PC-9 (cell line): ENCODE results near the gene ZNF772. TPM values are rescaled to one million over a fixed set of nuclear protein-coding genes. Genes with fewer than 3 reads are reported as not detected.

ENCODE experiments used
- BruUV-seq: library from RNA; stranded (reverse); fragments of 400-500 nt; replicated peaks from 2 replicates; lab custom pipeline; 2021; lab: Mats Ljungman, UMichigan
- CTCF ChIA-PET: fragments of 300-600 bp; sonication (Branson Sonifier 250); formaldehyde crosslinking; loops from one replicate; lab custom pipeline; 2022; ENCODE audit warnings: antibody characterized with exemption; lab: Charles Lee
- POLR2A ChIA-PET: fragments of 300-600 bp; sonication (Branson Sonifier 250); formaldehyde crosslinking; loops from one replicate; lab custom pipeline; 2022; ENCODE audit warnings: antibody characterized with exemption; ENCODE audit not compliant: unreplicated experiment; lab: Charles Lee
- DNase-seq, 2 experiments: peaks; one replicate each; pipeline versions ENCODE4 v3.0.0 to v3.0.0-alpha.2; 2015 to 2022; ENCODE audit warnings: mixed read lengths in 1 of 2
- H2AFZ ChIP-seq: fragments of 200-600 bp; sonication (generic); 2 replicates; pipeline ENCODE4 v1.8.1; 2017; ENCODE audit warnings: antibody characterized with exemption
- H3F3A ChIP-seq: fragments of 200-600 bp; sonication (generic); 2 replicates; pipeline ENCODE4 v1.8.1; 2017; ENCODE audit warnings: antibody characterized with exemption, mild to moderate bottlenecking, low read depth; ENCODE audit not compliant: insufficient read depth
- H3K27ac ChIP-seq: fragments of 200-600 bp; sonication (generic); 2 replicates; pipeline ENCODE4 v1.6.1; 2016; ENCODE audit warnings: mixed run types
- H3K27me3 ChIP-seq: fragments of 200-600 bp; sonication (generic); 2 replicates; pipeline ENCODE4 v1.6.1; 2016; ENCODE audit warnings: low read depth, mixed run types; ENCODE audit not compliant: insufficient read depth
- H3K36me3 ChIP-seq: fragments of 200-600 bp; sonication (generic); 2 replicates; pipeline ENCODE4 v1.6.1; 2016; ENCODE audit warnings: low read depth, mixed run types
- H3K4me1 ChIP-seq: fragments of 200-600 bp; sonication (generic); replicated peaks from 2 replicates; pipeline ENCODE4 v1.6.1; 2016; ENCODE audit warnings: mixed run types; ENCODE audit not compliant: insufficient read depth
- H3K4me2 ChIP-seq: fragments of 200-600 bp; sonication (generic); 2 replicates; pipeline ENCODE4 v1.6.1; 2017; ENCODE audit warnings: mixed run types
- H3K4me3 ChIP-seq: fragments of 200-600 bp; sonication (generic); 2 replicates; pipeline ENCODE4 v1.6.1; 2016; ENCODE audit warnings: mixed run types
- H3K79me2 ChIP-seq: fragments of 200-600 bp; sonication (generic); 2 replicates; pipeline ENCODE4 v1.6.1; 2017; ENCODE audit warnings: low read depth, mixed run types
- H3K9me2 ChIP-seq: fragments of 200-600 bp; sonication (generic); 2 replicates; pipeline ENCODE4 v1.8.1; 2017; ENCODE audit warnings: mild to moderate bottlenecking; ENCODE audit not compliant: insufficient read depth
- H3K9me3 ChIP-seq: fragments of 200-600 bp; sonication (generic); 2 replicates; pipeline ENCODE4 v1.8.1; 2016; ENCODE audit warnings: low read depth; ENCODE audit not compliant: insufficient read depth
- H4K20me1 ChIP-seq: fragments of 200-600 bp; sonication (generic); 2 replicates; pipeline ENCODE4 v1.8.1; 2017; ENCODE audit not compliant: insufficient read depth
- EZH2 ChIP-seq: fragments of 200-600 bp; sonication (generic); IDR thresholded peaks from 2 replicates; pipeline ENCODE4 v1.8.0; 2017; ENCODE audit warnings: antibody characterized with exemption, low read depth
- intact Hi-C: fragments of 100-400 bp; cut with micrococcal nuclease; formaldehyde crosslinking; loops from one replicate; pipeline ENCODE4 v1.10.0; 2022; ENCODE audit not compliant: unreplicated experiment
- total RNA-seq: library from RNA; stranded (reverse); gene quantifications from 2 replicates; pipeline ENCODE4 v1.2.3, GENCODE V29; 2021
- TF ChIP-seq, protein P1 (sequence below): fragments of 200-600 bp; sonication (generic); conservative IDR thresholded peaks from 2 replicates; pipeline ENCODE4 v1.6.1; 2017; ENCODE audit warnings: mixed run types, antibody characterized with exemption, mild to moderate bottlenecking, moderate library complexity

ZNF772 gene
- total RNA-seq, 1 experiment from 2014 or later = 9.1 TPM

DNA sequence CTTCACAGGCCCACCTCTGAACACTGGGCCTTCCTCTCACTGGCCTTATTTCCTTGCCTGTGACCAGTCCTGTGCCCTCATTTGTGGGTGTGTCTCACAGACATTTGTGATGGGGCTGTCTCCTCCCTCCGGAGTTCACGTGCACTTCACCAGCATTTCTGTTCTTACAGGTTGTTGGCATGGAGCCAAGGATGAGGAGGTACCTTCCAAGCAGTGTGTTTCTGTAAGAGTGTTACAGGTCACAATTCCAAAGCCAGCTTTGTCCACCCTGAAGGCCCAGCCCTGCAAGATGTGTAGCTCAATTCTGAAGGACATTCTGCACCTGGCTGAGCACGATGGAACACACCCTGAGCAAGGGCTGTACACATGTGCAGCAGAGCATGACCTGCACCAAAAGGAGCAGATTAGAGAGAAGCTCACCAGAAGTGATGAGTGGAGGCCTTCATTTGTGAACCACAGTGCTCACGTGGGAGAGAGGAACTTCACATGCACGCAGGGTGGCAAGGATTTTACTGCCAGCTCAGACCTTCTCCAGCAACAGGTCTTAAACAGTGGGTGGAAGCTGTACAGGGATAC lies 34.2 kb downstream of the ZNF772 start:
- peaks cover 3% of the 10 kb centered on the region; the same call in 1 of the 2 replicates for H3F3A ChIP-seq
- ChIA-PET POLR2A (no interaction called here), CTCF (no interaction called here)
- peaks cover 34% of the 10 kb centered on the region for H3K79me2 ChIP-seq
- H3K27ac ChIP-seq = no peak overlapping the region
- peaks cover 29% of the 10 kb centered on the region for H3K9me3 ChIP-seq
- no peaks in the 10 kb centered on the region for H3K27me3 ChIP-seq
- H2AFZ ChIP-seq = no peak overlapping the region
- H3K4me2 ChIP-seq = no peak overlapping the region
- TF ChIP-seq EZH2 = no peak
- TF ChIP-seq, protein P1, sequence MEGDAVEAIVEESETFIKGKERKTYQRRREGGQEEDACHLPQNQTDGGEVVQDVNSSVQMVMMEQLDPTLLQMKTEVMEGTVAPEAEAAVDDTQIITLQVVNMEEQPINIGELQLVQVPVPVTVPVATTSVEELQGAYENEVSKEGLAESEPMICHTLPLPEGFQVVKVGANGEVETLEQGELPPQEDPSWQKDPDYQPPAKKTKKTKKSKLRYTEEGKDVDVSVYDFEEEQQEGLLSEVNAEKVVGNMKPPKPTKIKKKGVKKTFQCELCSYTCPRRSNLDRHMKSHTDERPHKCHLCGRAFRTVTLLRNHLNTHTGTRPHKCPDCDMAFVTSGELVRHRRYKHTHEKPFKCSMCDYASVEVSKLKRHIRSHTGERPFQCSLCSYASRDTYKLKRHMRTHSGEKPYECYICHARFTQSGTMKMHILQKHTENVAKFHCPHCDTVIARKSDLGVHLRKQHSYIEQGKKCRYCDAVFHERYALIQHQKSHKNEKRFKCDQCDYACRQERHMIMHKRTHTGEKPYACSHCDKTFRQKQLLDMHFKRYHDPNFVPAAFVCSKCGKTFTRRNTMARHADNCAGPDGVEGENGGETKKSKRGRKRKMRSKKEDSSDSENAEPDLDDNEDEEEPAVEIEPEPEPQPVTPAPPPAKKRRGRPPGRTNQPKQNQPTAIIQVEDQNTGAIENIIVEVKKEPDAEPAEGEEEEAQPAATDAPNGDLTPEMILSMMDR = no peak
- no peak for DNase-seq
- no peaks in the 10 kb centered on the region for H4K20me1 ChIP-seq
- peaks cover 41% of the 10 kb centered on the region for H3K36me3 ChIP-seq
- BruUV-seq = no TSS peak
- intact Hi-C loops = no loop called here
- H3K4me3 ChIP-seq = no peak overlapping the region
- no peaks in the 10 kb centered on the region for H3K4me1 ChIP-seq
- H3K9me2 ChIP-seq = no peaks in the 10 kb centered on the region

DNA sequence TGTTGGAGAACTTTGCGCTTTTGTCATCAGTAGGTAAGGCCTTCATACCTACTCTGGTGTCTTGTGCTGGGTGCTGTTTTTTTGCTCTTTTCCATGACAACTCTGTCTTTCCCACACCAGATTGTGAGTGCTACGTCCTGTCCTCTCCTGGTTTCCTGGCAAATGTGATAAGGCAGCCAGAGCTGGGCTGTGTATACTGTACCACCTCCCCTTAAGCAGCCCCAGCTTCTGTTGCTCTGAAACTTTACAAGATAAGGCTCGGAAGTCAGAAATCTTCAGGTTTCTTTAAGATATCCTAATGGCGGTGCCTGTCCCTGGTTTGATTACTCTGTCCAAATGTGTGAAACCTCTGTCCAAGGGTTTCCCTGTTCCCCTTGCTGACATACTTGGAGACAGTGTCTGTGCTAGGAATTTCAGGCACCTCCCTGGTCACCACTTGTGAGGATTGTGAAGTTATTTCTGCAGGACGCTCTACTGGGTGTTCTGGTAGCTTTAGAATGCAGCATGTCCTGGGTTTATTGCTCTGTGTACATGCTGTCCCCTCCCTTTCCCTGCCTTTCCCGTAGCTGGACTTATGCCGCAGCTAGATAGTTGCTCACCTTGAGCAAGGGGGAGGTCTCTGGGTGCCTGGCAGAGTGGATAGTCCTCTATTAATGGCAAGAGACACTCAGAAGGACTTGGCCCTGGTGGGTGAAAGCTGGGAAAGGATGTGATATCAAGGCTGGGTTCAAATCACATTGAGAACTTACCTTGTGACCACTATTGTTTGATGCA lies 35.2 kb downstream of the ZNF772 start:
- H3K4me2 ChIP-seq = no peak overlapping the region
- intact Hi-C loops = no loop called here
- no peak overlapping the region for H2AFZ ChIP-seq
- CTCF ChIA-PET = no interaction called here
- H3F3A ChIP-seq = peaks cover 3% of the 10 kb centered on the region; the same call in 1 of the 2 replicates
- no peak overlapping the region for H3K27ac ChIP-seq
- peaks cover 45% of the 10 kb centered on the region for H3K79me2 ChIP-seq
- H3K9me2 ChIP-seq = no peaks in the 10 kb centered on the region
- H3K4me1 ChIP-seq = no peaks in the 10 kb centered on the region
- peaks cover 29% of the 10 kb centered on the region for H3K9me3 ChIP-seq
- POLR2A ChIA-PET = no interaction called here
- no peaks in the 10 kb centered on the region for H4K20me1 ChIP-seq
- no peak for DNase-seq
- no TSS peak for BruUV-seq
- no peaks in the 10 kb centered on the region for H3K27me3 ChIP-seq
- TF ChIP-seq, protein P1 = no peak
- no peak for TF ChIP-seq EZH2
- H3K36me3 ChIP-seq = peaks cover 46% of the 10 kb centered on the region
- H3K4me3 ChIP-seq = no peak overlapping the region

DNA sequence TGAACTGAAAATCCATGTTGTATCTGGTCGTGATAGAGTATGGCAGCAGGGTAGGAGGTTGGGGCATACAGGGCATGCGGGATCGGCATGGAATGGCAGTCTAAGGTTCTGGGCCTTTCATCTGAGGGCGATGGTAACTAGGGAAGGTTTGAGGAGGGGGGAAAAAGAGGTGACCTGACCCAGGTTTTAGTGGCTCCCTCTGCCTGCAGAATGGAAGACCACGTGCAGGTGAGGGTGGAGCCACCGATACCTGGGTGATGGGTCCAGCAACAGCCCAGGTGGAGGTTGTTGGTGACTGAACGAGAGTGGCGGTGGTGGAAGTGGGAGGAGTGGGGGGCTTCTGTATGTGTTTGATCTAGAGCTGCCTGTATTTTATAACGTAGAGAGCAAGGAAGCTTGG lies 38.4 kb downstream of the ZNF772 start:
- no peaks in the 10 kb centered on the region for H3K27me3 ChIP-seq
- peaks cover 3% of the 10 kb centered on the region; the same call in 1 of the 2 replicates for H3F3A ChIP-seq
- no peak overlapping the region for H2AFZ ChIP-seq
- H4K20me1 ChIP-seq = no peaks in the 10 kb centered on the region
- H3K9me3 ChIP-seq = peaks cover 12% of the 10 kb centered on the region
- peaks cover 62% of the 10 kb centered on the region for H3K79me2 ChIP-seq
- H3K9me2 ChIP-seq = no peaks in the 10 kb centered on the region
- ChIA-PET POLR2A (no interaction called here), CTCF (no interaction called here)
- intact Hi-C loops = no loop called here
- TF ChIP-seq EZH2 = no peak
- TF ChIP-seq, protein P1 = no peak
- no peak overlapping the region for H3K4me3 ChIP-seq
- H3K36me3 ChIP-seq = peaks cover 32% of the 10 kb centered on the region
- no TSS peak for BruUV-seq
- no peak overlapping the region for H3K4me2 ChIP-seq
- DNase-seq = no peak
- no peak overlapping the region for H3K27ac ChIP-seq
- H3K4me1 ChIP-seq = peaks cover 16% of the 10 kb centered on the region
